ENCODE measurements around the gene GRAMD1B.

Gene GRAMD1B

DNA sequence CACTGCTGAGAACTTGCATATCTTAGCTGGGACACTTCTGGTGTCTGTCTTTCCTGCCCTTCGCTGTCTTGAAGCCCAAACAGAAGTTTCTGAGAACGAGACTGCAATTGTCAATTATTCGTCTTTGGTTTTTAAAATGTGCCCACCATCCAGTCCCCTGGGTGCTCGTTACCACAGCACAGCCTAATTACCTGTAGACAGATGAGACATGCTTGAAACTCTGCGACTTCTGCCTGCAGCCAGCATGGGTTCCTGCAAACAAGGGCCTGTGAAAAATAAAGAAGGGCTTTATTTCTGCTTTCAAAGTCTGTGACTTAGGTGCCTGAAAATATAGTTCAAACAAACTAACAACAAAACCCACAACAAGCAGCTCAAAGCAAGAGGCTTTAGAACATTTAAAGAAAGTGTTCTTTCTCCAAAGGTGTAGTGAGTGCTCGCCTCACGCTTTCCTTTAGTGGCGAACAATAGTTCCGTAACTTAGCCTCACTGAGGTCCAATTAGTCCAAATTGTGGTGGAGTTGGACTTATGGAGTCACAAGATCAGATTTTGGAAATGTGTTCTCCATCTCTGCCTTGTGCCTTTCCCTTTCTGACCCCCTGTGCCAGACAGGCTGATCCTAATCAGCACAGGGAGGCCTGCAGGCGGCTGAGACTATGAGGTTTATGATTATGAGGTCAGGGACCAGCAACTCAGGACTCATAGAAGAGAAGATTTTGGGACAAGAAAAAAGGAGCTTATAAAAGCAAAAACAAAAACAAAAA is 20.4 kb upstream of the GRAMD1B start:
- DNase-seq = no peak

DNA sequence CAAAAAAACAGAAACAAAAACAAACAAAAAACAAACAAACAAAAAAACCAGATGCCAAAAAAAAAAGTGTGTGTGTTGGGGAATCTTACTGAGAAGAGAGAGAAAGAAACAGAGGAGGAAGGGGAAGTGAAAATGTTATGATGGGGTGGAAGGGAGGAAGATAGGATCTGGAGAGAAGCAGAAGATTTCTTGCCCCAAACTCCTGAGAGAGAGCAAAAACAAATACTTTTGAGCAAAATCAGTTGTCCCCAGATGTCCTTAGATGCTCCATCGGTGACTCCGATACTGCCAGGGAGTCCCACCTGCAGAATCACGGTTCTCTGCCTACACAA is 19.9 kb upstream of the GRAMD1B start:
- DNase-seq = no peak

DNA sequence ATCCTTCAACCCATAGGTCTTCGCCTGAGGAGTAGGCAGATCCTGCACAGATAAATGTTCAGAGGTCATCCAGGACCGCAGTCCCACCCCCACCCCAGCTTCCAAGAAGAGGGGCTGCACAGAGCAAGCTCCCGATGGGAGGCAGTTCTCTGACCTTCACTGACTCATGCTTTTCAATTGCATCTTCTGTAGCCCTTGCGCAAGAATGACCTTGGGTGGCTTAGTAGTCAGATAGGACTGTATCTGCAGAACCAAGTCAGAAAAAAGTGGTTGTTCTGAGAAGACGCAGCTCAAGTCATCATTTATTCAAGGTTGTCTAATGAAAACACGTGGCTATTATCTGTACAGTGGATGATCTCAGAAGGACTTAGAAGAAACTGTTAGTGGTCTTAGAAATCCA is 16.4 kb upstream of the GRAMD1B start:
- no peak for DNase-seq

DNA sequence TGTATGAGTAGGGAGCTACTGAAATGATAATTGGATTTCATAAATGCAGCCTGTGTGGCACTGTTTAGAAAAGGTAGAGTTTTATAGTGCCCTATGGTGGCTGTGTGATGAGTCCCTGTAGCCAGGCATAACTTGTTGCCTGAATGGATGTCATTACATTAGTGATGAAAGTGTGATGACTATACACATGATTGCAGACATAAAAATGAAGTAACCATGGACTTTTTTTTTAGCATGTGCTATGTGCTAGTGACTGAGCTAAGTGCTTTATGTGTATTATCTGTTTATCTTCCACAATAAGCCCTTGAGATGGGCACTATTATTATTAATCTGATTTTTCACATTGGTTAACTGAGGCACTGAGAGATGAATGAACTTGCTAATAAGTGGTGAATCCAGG is 13.5 kb upstream of the GRAMD1B start:
- no peak for DNase-seq

DNA sequence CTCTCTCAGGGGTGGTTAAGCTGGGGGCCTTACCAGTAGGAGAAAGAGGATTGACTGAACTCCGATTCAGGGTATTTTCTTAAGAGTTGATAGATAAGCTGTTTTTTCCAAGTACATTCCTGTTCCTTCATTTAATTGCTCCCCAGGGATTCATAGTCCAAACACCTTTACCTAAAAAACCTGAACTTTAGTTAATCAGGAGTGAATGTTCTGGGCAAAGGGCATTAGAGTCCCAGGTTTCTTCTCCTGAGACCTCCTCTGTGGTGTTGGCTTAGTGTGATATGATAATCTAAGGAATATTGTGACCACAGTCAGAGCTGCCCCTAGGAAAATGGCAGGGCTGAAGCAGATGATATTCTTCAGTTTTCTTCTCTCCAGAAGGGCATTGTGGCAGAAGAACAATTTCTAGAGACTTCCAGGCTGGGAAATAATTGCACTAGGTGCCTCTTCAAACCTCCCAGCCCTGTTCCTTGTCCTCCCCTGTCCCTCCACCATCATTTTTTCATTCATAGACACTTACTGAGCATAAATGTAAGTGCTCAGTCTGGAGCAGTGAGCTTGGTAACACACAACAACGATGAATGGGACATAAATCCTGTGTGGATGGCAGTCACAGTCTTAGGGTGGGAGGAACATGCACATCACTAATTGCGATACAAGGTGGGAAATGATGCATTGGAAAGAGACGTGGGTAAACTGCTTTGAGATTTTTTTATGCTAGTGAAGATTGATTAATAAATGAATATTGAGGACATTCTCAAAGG is 11.5 kb upstream of the GRAMD1B start:
- no peak for DNase-seq

DNA sequence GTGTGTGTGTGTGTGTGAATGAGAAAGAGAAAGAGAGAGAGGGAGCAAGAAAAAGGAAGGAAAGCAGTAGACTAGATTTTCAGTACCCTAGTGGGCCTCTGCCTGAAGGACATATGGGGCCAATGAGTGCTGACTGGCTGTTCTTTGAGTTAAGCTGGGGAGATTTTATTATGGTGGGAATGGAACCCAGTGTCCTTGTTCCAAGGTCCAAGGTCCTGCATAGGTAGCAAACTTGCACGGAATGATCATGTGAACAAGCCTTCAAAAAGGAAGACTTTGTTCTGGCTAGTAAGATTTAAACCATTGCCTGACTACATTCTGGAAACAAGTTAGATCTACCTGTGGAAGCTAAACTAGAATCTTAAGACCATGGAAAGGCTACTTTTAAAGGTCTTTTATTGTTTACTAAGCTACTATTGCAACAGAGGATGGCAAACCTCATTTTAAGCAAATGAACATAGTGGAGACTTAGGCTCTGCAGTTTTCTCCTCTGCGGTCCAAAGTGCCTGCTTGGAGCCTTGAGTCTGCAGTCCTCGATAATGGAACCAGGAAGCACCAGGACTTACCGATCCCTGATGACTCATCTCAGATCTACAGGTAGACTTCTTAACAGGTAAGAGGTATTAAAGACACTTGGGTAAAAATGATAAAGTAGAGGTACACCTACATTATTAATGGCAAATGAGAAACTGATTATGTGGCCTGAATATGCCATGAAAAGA is 10.2 kb upstream of the GRAMD1B start:
- DNase-seq = no peak

DNA sequence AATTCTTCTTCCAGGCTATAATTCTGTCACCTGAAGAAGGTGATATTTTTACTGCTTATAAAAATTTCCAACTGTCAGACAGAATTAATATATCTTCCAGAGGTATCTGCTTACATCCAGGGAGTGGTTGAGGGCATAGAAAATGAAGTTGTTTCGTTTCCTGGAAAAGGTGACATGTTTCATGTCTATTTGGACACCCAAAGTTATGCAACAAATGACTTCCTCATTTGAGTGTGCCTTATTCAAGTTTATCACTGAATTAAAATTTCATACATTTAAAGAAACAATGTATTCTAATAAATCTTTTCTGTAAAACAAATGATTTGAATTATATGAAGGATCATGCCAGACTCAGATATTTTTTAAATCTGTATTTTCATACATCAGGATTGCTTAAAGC is 8.5 kb upstream of the GRAMD1B start:
- no peak for DNase-seq

DNA sequence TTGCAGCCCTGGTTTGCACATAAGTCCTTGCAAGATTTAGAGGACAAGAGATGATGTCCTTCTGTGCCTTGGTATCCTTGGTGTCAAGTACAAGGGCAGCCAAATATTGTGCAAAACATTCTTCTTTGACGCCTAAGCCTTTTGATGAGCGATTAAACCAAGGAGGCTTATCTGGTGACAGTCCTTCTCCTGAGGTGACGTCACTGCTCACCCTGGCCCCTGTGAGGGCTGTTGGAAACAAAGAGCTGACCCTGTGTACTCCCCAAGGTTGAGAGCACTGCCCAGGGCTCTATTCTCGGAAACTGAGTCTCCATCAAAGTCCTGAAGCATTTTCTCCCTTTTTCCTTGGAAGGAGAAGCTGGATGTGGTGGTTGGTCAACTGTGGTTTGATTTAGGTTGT is 4.7 kb upstream of the GRAMD1B start:
- no peak for DNase-seq

DNA sequence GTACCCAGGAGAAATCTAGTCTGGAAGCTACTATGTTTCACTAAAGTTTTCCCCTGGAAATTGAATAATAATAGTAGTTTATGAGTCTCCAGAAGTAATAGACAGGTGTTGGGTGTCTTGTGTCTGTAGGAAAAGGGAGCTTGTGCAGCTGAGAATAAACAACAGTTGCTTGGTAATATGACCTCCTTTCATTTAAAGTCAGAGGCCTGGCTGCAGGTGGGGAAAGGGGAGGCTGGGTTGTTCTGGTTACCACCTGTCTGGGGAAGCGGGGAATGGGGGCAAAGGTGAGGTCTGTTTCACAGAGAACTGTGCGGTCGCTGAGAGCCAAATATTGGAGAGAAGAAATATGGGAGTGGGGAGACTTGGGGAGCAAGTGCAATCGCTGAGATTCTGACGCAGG is 3.3 kb upstream of the GRAMD1B start:
- DNase-seq = no peak

DNA sequence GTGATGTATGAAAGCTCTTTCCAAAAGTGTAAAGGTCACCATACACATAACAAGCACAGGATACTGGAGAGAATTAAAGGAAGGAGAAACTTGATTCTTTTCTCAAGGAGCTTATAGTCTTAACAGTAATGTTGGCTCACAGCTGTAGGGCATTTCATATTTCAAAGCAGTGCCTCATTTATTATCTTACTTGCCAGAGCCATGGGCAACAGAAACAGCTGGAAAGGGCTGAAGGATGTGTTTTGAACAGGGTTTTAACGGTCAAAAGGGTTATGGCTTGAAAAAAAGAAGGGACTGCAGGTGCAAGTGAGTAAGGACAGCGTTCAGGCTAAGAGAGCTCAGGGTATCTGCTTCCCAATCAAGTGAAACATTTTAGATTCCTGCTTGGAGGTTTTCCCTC is 2.7 kb upstream of the GRAMD1B start:
- no peak for DNase-seq

DNA sequence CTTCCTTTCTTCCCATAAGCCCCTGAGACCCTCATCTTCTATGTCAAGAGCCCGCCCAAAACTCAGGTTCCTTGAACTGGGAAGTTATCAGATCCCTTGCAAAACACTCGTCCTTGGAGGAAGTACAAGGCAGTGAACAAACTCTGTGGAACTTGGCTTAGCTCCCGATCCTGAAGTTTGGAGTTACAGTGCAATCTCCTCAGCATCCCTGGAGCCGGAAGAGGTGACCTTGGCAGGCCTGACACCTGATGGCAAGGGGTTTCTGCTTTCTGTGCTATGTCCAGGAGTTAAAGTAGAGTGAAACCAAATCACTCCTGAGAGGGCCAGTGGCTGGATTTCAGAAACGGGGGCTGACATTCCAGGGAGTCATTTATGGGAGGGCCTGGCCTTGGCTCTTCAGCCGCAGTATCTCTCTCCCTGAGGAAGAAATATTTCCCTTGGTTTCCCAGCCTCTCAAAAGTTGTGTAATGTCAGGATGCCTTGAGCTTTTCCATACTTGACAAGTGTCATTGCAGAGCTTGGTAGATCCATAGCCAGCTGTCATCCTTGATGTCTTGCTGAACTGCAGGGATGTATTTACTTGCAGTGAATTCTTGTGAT is 1.9 kb upstream of the GRAMD1B start:
- DNase-seq = no peak

DNA sequence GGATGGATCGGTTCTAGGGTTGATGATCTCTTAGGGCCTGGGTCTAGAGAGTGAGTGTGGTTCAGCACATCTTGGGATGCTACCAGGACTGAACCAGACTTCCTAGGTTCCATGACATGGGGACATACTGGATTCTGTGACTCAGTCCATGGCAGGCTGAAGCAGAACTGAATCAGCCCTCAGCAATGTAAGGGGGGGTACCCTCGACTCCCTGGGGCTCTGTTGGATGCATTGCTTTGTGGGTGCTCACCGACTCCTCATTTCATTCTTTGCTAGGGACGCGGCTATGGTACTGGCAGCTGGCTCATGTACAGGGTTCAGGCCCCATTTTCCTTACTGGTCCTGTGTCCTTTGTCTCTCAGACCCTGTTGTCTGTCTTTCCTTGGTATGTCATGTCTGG is 733 bp upstream of the GRAMD1B start:
- no peak for DNase-seq

DNA sequence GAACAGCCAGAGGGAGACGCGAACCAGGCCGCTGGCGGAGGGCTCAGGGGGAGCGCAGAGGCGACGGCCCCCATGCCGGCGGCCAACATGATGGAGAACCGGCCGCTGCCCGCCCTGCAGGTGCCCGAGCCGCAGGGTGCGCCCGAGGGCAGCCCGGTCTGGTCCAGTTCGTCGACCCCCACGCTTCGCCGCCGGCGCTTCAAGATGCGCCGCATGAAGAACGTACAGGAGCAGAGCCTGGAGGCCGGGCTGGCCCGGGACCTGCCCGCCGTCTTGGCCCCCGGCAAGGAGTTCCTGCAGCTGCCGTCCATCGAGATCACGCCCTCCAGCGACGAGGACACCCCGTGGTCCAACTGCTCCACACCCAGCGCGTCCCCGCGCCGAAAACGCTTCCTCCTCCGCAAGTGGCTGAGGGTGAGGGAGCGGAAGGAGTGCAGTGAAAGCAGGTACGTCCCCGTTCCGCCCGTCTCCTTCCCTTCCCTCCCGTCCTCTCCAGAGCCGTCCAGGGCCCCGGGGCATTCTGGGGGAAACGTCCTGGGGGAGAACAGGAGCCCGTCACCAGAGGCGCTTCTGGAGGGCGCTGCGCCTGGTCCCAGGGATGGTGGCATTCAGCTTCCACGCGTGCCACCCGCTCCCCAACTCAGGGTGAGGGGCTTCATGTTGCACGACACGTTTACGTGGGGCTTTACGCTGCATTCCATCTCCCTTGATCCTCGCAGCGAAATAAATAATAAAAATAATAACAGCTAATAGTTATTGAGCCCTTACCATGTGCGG is 840 bp downstream of the GRAMD1B start:
- peak; percentile 80 for DNase-seq

DNA sequence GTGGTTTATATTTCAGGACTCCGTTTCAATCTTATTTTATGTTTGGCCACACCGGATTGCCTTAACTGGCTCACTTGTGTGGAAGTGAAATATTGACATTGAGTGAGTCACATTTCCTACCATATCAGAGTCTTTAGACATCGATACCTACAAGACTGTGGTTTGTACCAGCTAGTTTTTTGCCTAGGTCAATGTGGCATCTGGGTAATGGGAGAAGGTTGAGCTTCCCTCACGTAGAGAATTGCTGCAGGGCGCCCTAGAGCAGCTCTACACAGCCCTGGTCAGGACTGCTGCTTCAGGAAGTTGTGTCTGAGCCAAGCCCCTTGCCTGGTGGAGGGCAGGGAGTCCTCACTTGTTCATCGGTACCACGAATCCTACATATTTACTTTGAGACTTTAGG is 1.6 kb downstream of the GRAMD1B start:
- DNase-seq = no peak

DNA sequence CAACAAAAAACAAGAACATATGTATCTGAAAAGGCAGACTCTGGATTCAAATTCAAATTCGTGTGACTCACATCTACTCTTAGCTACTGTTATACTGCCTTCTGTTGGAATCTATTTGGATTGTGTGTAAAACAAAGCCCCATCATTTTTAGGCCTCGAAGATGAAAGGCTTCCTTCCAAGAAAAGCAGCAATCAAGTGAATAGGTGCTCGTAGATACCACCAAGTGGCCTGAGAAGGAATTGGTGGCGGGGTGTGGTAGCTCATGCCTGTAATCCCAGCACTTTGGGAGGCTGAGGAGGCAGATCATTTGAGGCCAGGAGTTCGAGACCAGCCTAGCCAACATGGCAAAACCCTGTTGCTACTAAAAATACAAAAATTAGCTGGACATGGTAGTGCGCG is 4.2 kb downstream of the GRAMD1B start:
- no peak for DNase-seq

DNA sequence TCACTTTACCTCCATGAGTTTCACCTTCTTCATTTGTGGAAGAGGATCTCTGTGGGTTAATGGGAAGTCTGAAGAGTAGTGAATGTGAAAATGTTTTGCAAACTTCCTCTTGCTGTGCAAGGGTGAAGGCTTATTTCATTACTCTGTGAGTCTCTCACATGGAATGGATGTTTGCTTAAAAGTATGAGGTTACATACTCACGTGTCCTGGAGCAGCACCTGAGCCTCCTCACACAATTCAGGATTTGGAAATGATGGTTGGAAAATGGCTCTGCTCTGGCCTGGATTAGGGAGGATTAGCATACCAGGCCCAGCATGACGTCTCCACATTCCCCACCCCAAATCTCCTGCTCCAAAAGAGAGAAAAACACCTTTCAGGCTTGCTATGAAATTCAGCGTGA is 4.8 kb downstream of the GRAMD1B start:
- no peak for DNase-seq

DNA sequence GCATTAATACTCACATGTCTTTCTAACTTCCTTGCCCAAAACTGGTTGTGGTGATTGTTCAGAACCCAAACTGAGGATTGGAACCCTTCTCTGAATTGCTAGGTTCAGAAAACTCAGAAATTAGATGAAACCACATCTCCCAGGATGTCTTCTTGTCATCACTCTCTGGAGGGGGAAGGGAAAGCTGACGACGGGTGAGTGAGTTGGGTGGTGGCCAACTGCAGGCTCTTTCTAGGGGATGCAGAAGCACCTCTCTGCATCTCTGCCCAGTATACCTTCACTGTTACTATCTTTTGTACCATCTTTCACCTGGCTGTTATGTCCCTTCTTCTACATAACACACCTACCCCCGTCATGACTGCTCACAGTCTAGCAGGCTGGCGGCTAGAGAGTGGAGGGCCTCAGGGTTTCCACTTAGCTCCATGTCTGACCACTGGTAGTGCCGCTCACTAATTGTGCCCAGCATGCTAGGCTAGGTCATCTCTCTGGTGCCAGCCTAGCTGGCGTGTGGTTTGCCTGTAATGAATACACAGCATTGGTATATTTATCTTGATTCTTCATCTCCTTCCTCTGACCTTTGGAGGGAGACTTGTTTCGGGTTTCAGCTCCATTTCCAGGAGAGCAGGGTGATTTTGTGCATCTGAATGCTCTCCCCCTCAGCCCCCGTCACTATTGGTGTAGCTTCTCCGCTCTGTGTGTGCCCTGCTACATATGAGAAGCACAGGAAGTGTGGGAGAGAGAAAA is 7.3 kb downstream of the GRAMD1B start:
- no peak for DNase-seq

DNA sequence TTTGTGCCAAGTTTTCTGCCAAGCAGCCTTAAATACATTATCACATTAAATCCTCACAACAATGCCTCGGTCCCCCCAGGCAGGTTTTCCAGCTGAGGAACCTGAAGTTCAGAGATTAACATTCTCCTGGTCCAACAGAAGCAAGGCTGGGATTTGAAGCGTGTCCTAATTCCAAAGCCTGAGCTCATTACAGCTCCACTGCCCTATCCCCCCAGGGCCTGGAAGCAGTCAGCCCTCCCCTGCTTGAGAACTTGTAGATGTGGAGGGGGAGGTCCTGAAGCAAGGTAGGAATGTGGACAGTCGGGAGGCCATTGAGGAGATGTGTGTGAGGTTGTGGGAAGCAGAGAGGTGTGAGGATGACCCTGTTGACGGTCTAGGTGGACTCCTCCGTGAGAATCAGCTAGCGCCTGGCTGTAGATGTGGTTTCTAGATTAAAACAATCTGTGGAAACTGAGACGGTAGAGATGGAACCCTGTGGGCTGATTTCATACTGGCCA is 8.1 kb downstream of the GRAMD1B start:
- no peak for DNase-seq

DNA sequence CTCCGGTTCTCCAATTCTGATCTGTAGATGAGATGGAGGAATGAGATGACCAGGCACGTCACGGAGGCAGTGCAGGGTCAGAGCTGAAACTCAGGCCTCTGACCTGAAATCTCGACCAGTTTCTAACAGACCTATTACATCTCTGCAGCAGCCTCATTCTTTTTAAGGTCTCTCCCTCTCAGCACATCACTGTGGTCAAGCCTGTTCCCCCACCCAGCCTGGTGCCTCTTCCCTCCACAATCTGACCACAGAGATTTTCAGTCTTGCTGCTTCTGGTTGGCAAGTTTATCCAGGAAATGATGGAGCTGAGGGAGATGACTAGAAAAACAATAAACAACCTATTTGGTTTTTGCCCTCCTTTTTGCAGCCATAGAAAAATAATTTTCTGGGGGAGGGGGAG is 9.5 kb downstream of the GRAMD1B start:
- no peak for DNase-seq

DNA sequence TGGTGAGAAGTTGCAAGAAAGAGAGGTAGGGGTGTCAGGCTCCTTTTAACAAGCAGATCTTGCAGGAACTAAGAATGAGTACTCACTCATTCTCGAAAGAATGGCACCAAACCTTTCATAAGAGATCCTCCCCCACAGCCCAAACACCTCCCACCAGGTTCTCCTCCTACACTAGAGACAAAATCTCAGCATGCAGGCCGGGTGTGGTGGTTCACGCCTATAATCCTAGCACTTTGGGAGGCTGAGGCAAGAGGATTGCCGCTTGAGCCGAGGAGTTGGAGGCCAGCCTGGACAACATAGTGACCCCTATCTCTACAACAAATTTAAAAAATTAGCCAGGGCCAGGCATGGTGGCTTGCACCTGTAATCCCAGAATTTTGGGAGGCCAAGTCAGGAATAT is 11.1 kb downstream of the GRAMD1B start:
- DNase-seq = no peak

DNA sequence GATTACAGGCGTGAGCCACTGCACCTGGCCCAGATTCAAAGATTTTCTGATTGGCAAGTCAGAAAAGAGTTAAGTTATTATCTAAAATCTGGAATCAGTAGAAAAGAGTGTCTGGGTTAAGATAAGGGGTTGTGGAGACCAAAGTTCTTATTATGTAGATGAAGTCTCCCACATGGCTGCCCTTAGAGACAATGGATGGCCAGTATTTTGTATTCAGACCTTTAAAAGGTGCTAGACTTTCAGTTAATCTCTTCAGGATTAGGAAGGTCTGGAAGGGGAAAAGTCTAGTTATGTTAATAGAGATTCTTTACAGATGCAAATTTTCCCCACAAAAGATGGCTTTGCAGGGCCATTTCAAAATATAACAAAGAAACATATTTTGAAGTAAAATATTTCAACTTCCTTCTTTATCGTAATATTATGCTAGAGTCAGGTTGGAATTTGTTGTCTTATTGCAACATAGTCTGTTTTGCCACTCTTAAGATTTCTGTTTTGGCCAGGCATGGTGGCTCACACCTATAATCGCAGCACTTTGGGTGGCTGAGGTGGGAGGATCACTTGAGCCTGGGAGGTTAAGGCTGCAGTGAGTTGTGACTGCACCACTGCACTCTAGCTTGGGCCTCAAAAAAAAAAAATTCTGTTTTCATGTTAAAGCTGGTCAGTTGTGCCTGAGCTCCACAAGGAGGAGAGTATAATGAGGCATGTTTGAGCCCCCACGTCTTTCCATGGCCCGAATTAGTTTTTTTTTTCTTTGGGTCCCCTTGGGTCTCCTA is 14.0 kb downstream of the GRAMD1B start:
- no peak for DNase-seq
